Left ventricle myocardium inferior (tissue), 1 donor: ENCODE data around the gene ERGIC3. TPM values are rescaled to one million over a fixed set of nuclear protein-coding genes. Genes with fewer than 3 reads are reported as not detected.

Source experiments
- DNase-seq: peaks from one replicate; pipeline ENCODE4 v3.0.0-alpha.2; 2020
- H3K27ac ChIP-seq: fragments of 200-600 bp; replicated peaks from 2 replicates; pipeline ENCODE4 v1.8.0; 2021
- H3K27me3 ChIP-seq: fragments of 200-600 bp; 2 replicates; pipeline ENCODE4 v1.8.0; 2021; ENCODE audit warnings: low read depth
- H3K36me3 ChIP-seq: fragments of 200-600 bp; 2 replicates; pipeline ENCODE4 v1.8.0; 2021
- H3K4me1 ChIP-seq: fragments of 200-600 bp; 2 replicates; pipeline ENCODE4 v1.8.0; 2021
- H3K4me3 ChIP-seq: fragments of 200-600 bp; 2 replicates; pipeline ENCODE4 v1.8.0; 2021; ENCODE audit warnings: mild to moderate bottlenecking, moderate library complexity
- H3K9me3 ChIP-seq: fragments of 200-600 bp; replicated peaks from 2 replicates; pipeline ENCODE4 v1.8.0; 2021
- intact Hi-C: fragments of 100-400 bp; cut with micrococcal nuclease; formaldehyde crosslinking; loops from one replicate; pipeline ENCODE4 v1.11.0; 2022
- total RNA-seq: library from RNA; stranded (reverse); fragmentation: NEBNext Ultra II Directional; extraction: Animal tissue kit (Norgen Biotek cat#: 25700); gene quantifications from one replicate; pipeline ENCODE4 v1.2.1, GENCODE V29; 2021
- TF ChIP-seq, protein P1 (sequence below): fragments of 200-600 bp; IDR thresholded peaks from 2 replicates; pipeline ENCODE4 v1.8.0; 2021; ENCODE audit warnings: antibody characterized with exemption, mild to moderate bottlenecking, borderline replicate concordance
- donor health status: DM: no; HTN: yes; CAD: no; lungs with severe emphysema.

Gene ERGIC3
- total RNA-seq, 1 donor from 2014 or later: 103 TPM

DNA sequence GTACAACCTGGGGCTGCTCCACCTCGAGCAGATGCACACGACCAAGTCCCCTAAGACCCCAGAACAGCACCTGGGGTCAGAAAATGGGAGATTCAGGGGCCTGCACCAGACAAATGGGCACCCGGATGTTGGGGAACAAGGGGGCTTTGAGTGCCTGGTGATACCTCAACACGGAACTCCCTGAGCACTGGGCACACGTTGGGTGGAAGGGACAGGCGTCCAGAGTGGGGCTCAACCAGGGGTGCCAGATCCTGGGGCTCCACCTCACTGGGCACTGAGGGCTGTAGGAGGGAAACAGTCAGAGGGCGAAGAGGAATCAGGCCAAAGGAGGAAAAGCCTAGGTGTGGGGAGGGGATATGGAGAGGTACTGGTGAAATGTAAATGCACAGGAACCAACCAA, 40.3 kb downstream of the ERGIC3 start:
- Histone ChIP-seq H3K36me3 (no peaks in the 10 kb centered on the region), H3K27me3 (no peaks in the 10 kb centered on the region), H3K4me1 (no peaks in the 10 kb centered on the region), H3K27ac (no peak overlapping the region), H3K9me3 (peaks cover 15% of the 10 kb centered on the region), H3K4me3 (no peak overlapping the region)
- DNase-seq: no peak
- TF ChIP-seq, protein P1, sequence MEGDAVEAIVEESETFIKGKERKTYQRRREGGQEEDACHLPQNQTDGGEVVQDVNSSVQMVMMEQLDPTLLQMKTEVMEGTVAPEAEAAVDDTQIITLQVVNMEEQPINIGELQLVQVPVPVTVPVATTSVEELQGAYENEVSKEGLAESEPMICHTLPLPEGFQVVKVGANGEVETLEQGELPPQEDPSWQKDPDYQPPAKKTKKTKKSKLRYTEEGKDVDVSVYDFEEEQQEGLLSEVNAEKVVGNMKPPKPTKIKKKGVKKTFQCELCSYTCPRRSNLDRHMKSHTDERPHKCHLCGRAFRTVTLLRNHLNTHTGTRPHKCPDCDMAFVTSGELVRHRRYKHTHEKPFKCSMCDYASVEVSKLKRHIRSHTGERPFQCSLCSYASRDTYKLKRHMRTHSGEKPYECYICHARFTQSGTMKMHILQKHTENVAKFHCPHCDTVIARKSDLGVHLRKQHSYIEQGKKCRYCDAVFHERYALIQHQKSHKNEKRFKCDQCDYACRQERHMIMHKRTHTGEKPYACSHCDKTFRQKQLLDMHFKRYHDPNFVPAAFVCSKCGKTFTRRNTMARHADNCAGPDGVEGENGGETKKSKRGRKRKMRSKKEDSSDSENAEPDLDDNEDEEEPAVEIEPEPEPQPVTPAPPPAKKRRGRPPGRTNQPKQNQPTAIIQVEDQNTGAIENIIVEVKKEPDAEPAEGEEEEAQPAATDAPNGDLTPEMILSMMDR: no peak
- intact Hi-C loops: no loop called here

DNA sequence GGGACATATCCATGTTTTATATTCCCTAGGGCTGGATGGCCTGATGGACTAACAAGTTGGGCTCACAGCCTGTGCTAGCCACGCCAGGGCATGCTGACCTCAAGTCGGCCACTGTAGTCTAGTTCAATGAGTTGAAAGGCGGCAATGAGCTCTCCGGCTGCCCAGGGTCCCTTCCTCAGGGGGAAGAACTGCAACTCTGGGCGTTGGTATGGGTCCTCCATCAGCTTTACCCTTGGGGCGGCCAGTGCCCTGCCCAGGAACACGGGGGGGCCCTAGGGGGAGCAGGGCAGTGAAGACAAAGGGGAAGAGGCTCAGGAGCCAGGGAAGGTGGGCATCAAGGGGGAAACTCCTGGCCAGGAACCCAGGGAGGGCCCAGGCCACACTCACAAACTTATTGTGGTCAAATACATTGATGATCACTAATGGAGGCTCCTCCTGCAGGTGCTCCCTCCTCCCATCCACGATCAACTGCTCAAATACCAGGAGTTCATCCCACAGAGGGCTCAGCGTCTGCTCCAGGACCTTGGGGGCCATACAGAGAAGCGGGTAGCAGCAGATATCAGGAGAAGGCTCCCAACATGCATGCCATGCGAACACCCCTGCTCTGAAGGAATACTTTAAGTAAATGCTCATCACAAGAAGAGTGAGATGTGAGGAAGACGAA, 41.0 kb downstream of the ERGIC3 start:
- H3K36me3 ChIP-seq: no peaks in the 10 kb centered on the region
- H3K27ac ChIP-seq: no peak overlapping the region
- intact Hi-C loops: no loop called here
- no peaks in the 10 kb centered on the region for H3K27me3 ChIP-seq
- H3K4me3 ChIP-seq: no peak overlapping the region
- no peak for DNase-seq
- no peaks in the 10 kb centered on the region for H3K4me1 ChIP-seq
- TF ChIP-seq, protein P1: no peak
- H3K9me3 ChIP-seq: peaks cover 15% of the 10 kb centered on the region

DNA sequence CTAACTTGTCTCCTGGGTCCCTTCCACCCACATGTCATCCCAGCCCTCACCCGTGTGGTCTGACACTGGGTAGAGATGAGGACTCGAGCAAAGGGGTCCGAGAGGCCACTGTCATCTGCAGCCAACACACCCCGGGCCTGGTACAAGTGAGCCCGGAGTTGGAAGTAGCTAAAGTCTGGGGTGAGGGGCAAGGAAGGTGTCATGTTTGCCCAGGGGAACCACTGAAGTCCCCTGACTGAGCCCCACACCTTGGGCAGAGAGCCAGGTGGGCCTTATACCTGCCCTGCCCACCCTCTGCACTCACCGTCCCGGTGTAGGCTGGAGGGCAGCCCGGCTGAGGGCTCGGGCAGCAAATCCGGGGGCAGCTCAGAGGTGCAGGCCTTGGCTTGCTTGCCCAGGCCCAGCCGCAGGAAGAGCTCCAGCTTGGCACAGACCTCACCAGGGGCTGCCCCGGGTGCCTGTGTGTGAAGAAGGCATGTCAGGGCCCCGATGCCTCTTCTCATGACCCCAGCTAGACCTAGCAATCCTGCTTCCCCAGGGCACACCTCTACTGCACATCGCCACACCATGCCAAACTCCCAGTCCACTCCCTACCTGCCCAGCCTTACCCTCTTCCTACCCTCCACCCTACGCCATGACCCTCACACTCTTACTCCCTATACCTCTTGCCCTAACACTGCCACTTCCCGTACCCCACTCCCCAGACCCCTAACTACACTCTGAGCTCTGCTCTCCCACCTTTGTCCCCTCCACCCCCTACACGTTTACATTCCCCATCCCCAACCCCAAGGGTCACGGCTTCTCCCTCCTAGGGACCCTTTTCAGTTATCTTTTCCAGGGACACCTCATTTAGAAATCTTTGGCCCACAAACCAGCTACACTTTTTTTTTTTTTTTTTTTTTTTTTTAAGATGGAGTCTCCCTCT, 42.0 kb downstream of the ERGIC3 start:
- TF ChIP-seq, protein P1: no peak
- Histone ChIP-seq H3K36me3 (no peaks in the 10 kb centered on the region), H3K27ac (no peak overlapping the region), H3K4me1 (no peaks in the 10 kb centered on the region), H3K4me3 (no peak overlapping the region), H3K9me3 (peaks cover 15% of the 10 kb centered on the region), H3K27me3 (no peaks in the 10 kb centered on the region)
- intact Hi-C loops: no loop called here
- no peak for DNase-seq

- intact Hi-C loops: no loop called here
- DNase-seq: no peak
- no peak overlapping the region for H3K27ac ChIP-seq
Measured at GRCh38 chr20:35586751-35587425, 45.0 kb downstream of the ERGIC3 start.

GRCh38 chr20:35587436-35587835, 45.6 kb downstream of the ERGIC3 start:
- no peak overlapping the region for H3K27ac ChIP-seq
- no peaks in the 10 kb centered on the region for H3K9me3 ChIP-seq
- no peaks in the 10 kb centered on the region for H3K4me1 ChIP-seq
- H3K36me3 ChIP-seq: no peaks in the 10 kb centered on the region
- no peak for DNase-seq
- no peak overlapping the region for H3K4me3 ChIP-seq
- intact Hi-C loops: no loop called here
- H3K27me3 ChIP-seq: no peaks in the 10 kb centered on the region
- TF ChIP-seq, protein P1: no peak

More at GRCh38 chr20:35586751-35587425, 45.0 kb downstream of the ERGIC3 start:
- TF ChIP-seq, protein P1: no peak
- H3K27me3 ChIP-seq: no peaks in the 10 kb centered on the region
- H3K4me1 ChIP-seq: no peaks in the 10 kb centered on the region
- H3K36me3 ChIP-seq: no peaks in the 10 kb centered on the region
- peaks cover 4% of the 10 kb centered on the region for H3K9me3 ChIP-seq
- H3K4me3 ChIP-seq: no peak overlapping the region
